ENCODE measurements around the gene HTR3C.

DNA sequence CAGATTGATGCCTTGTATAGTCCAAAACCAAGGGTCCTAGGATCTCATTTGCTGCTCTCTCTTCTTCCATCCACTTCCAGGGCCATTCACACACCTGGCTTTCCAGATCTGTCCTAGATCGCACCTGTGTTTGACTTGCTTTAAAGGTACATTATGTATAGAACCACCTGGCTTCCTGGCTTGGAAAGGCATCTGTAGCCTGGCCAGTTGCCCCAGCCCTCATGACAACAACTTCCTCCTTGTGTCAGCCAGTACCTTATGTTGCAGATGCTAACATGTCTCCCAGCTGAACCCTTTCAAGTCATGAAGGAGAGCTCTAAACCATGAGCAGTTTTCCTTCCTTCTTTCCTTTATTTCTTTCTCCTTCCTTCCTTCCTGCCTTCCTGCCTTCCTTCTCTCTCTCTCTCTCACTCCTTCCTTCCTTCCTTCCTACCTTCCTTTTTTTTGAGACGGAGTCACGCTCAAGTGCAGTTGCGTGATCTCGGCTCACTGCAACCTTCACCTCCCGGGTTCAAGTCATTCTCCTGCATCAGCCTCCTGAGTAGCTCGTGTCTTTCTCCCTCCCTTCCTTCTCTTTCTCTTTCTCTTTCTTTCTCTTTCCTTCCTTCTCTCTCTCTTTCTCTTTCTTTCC is 2.5 kb upstream of the HTR3C start:
- TF ChIP-seq, protein P1, sequence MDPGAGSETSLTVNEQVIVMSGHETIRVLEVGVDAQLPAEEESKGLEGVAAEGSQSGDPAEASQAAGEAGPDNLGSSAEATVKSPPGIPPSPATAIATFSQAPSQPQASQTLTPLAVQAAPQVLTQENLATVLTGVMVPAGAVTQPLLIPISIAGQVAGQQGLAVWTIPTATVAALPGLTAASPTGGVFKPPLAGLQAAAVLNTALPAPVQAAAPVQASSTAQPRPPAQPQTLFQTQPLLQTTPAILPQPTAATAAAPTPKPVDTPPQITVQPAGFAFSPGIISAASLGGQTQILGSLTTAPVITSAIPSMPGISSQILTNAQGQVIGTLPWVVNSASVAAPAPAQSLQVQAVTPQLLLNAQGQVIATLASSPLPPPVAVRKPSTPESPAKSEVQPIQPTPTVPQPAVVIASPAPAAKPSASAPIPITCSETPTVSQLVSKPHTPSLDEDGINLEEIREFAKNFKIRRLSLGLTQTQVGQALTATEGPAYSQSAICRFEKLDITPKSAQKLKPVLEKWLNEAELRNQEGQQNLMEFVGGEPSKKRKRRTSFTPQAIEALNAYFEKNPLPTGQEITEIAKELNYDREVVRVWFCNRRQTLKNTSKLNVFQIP (CRISPR knock-in tag; IDR thresholded peaks at IDR 0.05; ENCODE audit: borderline replicate concordance, low read depth): no peak
- TF ChIP-seq GLIS3 (CRISPR knock-in tag; IDR thresholded peaks at IDR 0.05) (no peak), ZFP3 (CRISPR knock-in tag; IDR thresholded peaks at IDR 0.05) (no peak)
